RPMI8226 (cell line): ENCODE results near the gene FHIT.

Experiments used
- DNase-seq: peaks from one replicate; pipeline ENCODE4 v3.0.0-alpha.2; 2015

The FHIT gene

GRCh38 chr3:61251174-61251972 is at the start of gene FHIT:
Gene FHIT (minus strand): TSS chr3:61251452.
- peak; percentile 98 for DNase-seq

GRCh38 chr3:61300786-61301185 is 49.5 kb upstream of the FHIT start:
- DNase-seq, result no peak

GRCh38 chr3:61300006-61300380 is 48.7 kb upstream of the FHIT start:
- no peak for DNase-seq

DNA sequence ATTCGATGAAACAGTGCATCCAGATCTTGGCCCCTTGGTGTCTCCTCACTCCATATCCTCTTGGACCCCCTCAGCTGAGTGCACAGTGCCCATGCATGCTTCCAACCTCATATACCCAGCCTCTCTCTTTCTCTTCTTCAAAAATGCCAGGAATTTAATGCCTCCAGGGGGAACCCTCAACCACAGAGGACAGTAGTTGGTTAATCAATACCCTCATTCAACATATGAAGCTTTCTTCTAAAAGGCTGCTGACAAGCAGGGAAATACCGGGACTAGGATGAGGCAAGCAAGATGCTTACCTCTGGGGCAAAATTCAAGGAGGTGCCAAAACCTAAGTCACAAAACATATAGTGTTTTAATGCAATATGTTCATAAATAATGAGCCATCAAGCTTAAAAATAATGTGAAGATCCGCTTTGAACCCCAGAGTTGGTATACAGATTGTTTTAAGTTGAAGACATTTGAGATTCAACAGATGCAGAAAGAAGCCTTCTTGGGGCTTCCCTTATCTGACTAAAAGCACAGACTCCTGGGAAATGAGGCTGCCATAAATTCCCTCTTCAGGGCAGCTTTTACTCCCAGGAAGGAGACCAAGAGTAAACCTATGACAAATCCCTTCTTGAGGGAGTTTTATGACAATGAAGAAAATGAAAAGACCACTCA is 48.2 kb upstream of the FHIT start:
- DNase-seq, result no peak

DNA sequence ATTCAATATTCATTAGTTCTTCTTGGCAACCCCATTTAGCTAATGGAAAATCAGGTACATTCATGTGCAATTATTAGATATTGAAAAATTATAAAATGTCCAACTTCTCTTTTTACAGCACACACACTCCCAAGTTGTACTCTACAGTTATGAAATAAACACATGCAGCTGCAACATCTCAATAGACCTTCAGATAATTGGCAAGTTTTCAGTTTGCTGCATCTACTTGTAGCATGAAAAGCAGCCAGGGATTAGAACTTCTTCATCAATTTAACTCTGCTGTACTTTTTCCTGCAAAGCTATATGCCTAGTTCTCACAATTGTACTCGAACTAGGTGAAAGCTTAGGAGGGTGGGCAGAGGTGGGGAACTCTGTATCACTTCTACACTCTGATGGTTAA is 46.6 kb upstream of the FHIT start:
- no peak for DNase-seq

DNA sequence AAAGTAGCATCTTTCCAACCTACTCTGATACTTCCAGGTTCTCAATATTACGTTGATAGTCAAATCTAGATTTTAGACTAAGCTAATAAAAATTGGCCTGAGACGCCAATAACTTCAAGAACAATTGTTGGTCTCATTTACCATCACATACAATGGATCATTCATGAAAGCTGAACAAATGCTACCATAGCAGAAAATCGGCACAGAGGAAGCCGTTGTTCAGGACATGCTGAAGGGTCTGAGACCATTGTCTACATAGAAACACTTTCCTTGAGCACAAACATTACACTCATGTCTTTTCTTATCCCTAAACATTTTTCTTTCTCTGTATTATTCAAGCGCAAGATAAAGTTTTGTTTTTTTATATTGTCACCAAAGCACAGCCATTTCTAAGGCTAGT is 37.2 kb upstream of the FHIT start:
- no peak for DNase-seq

DNA sequence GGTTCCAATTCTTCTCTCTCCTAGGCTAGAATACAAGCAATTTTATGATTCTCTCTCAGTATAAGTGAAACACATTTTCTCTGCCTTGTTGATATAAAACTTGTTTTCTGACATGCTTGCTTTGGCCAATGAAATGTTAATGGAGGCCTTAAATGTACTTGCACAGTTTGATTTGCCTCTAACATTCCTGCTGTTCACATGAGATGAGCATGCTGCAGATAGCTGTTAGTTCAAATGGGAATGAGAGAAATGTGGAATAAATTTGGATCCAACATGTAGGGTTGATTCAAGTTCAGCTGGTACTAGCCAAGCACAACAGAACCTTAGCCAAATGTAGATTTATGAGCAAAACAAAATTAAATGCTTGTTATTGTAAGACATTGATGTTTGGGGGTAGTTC is 32.6 kb upstream of the FHIT start:
- no peak for DNase-seq

DNA sequence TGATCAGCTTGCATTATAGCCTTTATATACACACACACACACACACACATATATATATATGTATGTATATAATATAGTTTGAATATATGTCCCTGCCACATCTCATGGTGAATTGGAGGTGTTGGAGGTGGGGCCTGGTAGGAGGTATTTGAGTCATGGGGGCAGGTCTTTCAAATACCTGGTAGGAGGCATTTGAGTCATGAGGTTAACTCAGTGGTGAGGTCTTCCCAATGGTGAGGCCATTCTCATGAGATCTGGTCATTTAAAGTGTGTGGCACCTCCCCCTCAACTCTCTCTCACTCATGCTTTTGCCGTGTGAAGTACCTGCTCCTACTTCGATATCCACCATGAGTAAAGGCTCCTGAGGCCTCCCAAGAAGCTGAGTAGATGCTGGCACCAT is 27.5 kb upstream of the FHIT start:
- no peak for DNase-seq

GRCh38 chr3:61277411-61277810 is 26.2 kb upstream of the FHIT start:
- no peak for DNase-seq

- no peak for DNase-seq
These were observed 18.2 kb upstream of the FHIT start for GRCh38 chr3:61269435-61269834.

DNA sequence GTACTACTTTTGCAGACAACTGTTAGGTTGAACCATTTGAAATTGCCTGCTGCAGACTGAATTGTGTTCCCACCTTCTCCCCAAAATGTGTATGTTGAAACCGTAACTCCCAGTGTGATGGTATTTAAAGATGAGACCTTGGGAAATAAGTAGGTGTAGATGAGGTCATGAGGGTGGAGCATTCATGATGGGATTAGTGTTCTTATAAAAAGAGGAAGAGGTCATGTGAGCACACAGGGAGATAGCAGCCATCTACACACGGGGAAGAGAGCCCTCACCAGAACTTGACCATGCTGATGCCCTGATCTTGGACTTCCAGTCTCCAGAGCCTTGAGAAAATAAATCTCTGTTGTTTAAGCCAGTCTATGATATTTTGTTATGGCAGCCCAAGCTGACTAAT is 17.4 kb upstream of the FHIT start:
- DNase-seq, result no peak

- DNase-seq, result peak; percentile 11
These were observed 13.0 kb upstream of the FHIT start for GRCh38 chr3:61264281-61264680.

DNA sequence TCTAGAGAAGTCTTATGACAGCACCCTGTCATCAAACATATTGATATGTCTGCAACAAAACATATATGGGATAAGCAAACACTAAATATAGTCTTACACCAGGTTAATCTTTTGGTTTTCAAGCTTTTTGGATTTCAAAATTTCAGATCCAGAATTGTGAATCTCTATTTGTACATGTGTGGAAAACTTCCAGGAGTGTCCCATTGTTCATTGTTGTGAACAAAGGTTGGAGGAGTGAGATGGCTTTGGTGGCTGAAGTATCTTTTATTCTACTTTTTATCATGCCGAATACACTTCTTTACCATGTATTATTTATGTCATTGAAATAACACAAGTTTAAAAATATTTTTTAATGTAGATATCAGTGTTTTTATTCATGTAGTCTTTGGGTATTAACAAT is 5.9 kb upstream of the FHIT start:
- DNase-seq, result no peak

- no peak for DNase-seq
These were observed 2.5 kb upstream of the FHIT start for GRCh38 chr3:61253756-61254155.

DNA sequence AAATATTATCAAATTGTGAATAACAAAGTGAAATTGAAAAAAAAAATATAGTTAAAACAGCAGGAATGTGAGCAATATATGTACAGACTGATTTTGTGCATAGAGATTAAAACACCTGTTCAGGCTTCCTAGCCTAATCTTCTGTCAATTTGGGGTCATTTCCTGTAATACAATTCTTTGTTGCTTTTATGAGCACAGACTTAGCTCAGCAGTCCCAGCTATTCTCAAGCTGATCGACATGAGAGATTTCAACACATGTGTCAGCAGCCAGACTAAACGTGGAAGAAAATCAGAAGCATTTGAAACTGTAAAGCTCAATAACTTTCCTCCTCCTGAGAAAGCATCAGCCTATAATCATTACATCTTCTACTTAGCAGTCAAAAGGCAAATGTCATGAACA is 1.6 kb upstream of the FHIT start:
- no peak for DNase-seq

DNA sequence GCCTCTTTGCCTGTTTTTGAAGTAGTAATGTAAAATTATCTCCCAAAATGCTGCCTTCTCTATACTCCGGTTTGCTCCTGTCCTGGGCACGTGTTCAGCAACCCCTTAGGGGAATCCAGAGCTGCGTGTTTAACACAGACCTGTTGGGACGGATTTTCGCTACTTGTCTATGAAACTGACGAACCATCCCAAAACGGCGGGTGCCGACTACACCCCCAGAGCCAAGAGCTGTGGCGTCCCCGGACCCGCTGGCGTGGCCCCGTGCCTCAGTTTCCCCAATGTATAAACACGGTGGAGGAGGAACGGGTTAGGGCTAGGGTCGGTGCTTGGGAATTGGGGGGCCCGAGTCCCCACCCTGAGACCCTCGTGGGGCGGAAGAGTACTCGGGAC is 473 bp downstream of the FHIT start:
- DNase-seq, result peak; percentile 75

DNA sequence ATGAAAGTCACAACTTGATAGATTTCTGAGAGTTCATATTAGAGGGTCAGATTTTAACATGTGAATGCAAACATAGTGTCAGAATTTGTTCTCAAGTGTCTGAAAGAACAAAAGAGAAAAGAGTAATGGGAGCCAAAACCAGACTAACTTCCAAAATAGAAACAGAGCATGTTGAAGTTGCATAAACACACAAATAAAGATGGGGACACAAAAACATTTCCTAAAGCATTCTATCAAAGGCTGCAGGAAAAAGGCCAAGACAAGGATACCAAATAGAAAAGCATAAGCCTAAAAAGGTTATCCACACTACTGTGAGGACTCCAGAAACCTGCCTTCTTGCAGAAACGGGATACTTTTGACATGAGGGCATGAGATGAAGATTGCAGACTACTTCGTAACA is 2.8 kb downstream of the FHIT start:
- no peak for DNase-seq

GRCh38 chr3:61247191-61247590 is 4.1 kb downstream of the FHIT start:
- no peak for DNase-seq

GRCh38 chr3:61239871-61240270 is 11.4 kb downstream of the FHIT start:
- DNase-seq, result no peak

GRCh38 chr3:61237858-61238257 is 13.4 kb downstream of the FHIT start:
- DNase-seq, result no peak

- peak; percentile 41 for DNase-seq
These were observed 14.7 kb downstream of the FHIT start for GRCh38 chr3:61236556-61236955.

DNA sequence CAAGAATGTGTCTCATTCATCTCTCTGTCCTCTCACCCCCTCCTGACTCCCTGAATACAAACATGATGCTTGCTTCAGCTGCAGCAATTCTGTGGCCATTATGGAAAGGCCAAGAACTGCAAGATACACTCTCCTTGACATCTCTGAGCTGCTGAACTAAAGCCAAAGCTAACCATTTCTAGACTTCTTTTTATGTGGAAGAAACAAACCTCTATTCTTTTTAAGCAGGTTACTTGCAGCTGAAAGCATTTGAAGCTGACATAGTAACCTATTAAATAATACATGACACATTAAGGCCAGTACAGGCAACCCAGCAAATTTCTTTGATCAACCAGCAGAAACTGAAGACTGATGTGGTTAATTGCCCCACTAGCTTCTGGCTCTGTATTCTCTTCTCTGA is 17.5 kb downstream of the FHIT start:
- no peak for DNase-seq

GRCh38 chr3:61231693-61232092 is 19.6 kb downstream of the FHIT start:
- no peak for DNase-seq

DNA sequence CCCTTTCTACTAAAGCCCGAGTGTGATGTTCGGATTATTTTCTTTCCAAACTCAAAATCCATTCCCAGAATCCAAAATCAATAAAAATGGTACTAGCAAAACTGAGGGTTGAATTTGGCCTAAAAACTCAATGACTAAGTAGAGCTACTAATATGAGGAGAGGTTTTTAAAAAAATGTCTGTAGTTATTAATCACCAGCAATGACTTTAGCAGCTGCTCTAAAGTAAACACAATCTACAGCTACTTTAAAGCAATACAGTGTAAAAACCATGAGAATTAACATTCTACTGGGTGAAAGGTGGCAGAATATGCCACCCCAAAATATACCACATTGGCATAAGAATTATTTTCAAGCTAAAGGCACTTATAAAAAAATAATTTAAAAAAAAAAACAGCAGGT is 23.5 kb downstream of the FHIT start:
- no peak for DNase-seq

DNA sequence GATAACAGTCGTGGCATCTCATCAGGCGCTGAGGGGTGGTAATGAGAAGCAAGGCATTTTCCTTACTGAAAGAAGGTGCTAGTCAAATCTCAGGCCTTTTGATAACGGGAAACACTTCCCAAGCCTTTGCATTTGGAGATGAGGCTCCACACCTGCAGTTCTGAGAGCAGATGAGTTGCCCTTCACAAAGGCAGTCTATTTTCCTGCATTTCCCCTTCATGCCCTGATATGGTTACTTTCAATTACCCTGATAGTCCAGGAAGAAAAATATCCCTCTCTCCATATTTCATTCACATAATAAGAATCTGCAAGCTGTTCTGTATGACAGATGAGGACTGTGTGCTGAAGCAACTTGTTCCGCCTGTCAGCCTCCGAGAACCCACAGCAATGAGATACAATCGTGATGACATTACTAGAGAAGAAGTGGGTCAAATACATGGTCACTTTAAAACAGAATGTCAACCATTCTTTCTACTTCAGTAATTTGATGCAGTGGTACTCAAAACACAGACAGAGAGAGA is 25.0 kb downstream of the FHIT start:
- no peak for DNase-seq
